OCI-LY7 (cell line): Measurements from ENCODE around the gene NEMP1. TPM values are rescaled to one million over a fixed set of nuclear protein-coding genes. Genes with fewer than 3 reads are reported as not detected.

Source experiments
- BruUV-seq: library from RNA; stranded (reverse); fragments of 400-500 nt; replicated peaks from 2 replicates; lab custom pipeline; 2021; lab: Mats Ljungman, UMichigan
- CTCF ChIA-PET: fragments of 300-600 bp; sonication (Branson Sonifier 250); formaldehyde crosslinking; loops from one replicate; lab custom pipeline; 2022; ENCODE audit warnings: antibody characterized with exemption; ENCODE audit not compliant: unreplicated experiment; lab: Charles Lee
- POLR2A ChIA-PET: fragments of 300-600 bp; sonication (Branson Sonifier 250); formaldehyde crosslinking; loops from one replicate; lab custom pipeline; 2022; ENCODE audit warnings: antibody characterized with exemption; lab: Charles Lee
- DNase-seq: peaks from one replicate; pipeline ENCODE4 v3.0.0-alpha.2; 2015; ENCODE audit warnings: low spot score
- H2AFZ ChIP-seq: fragments of 200-600 bp; sonication (generic), shearing (Covaris generic); 2 replicates; pipeline ENCODE4 v1.6.1; 2014; ENCODE audit warnings: mild to moderate bottlenecking, antibody characterized with exemption, low read length, moderate library complexity
- H3K27ac ChIP-seq: fragments of 200-600 bp; sonication (generic); 2 replicates; pipeline ENCODE4 v1.5.1; 2014; ENCODE audit warnings: mixed run types, low read depth, mild to moderate bottlenecking, moderate library complexity, low read length, inconsistent platforms; ENCODE audit not compliant: poor library complexity, severe bottlenecking
- H3K36me3 ChIP-seq: fragments of 200-600 bp; sonication (generic); 2 replicates; pipeline ENCODE4 v1.6.1; 2014; ENCODE audit warnings: mild to moderate bottlenecking, antibody characterized with exemption, low read length, moderate library complexity, mixed read lengths; ENCODE audit not compliant: insufficient read depth
- H3K4me1 ChIP-seq: fragments of 200-600 bp; sonication (generic); 2 replicates; pipeline ENCODE4 v1.5.1; 2014; ENCODE audit warnings: mild to moderate bottlenecking, low read length; ENCODE audit not compliant: insufficient read depth, poor library complexity, severe bottlenecking
- H3K4me2 ChIP-seq: fragments of 200-600 bp; sonication (generic); 2 replicates; pipeline ENCODE4 v1.6.1; 2014; ENCODE audit warnings: mild to moderate bottlenecking, low read length
- H3K4me3 ChIP-seq: fragments of 200-600 bp; sonication (generic); 2 replicates; pipeline ENCODE4 v1.5.1; 2014; ENCODE audit warnings: mild to moderate bottlenecking, low read depth, low read length; ENCODE audit not compliant: poor library complexity, severe bottlenecking
- H3K79me2 ChIP-seq: fragments of 200-600 bp; sonication (generic); 2 replicates; pipeline ENCODE4 v1.6.1; 2016; ENCODE audit warnings: low read depth, mild to moderate bottlenecking, low read length, moderate library complexity, mixed read lengths; ENCODE audit not compliant: insufficient read depth
- H3K9me2 ChIP-seq: fragments of 200-600 bp; sonication (generic); 2 replicates; pipeline ENCODE4 v1.6.1; 2016; ENCODE audit warnings: mild to moderate bottlenecking, low read length, mixed read lengths; ENCODE audit not compliant: insufficient read depth
- H3K9me3 ChIP-seq: fragments of 200-600 bp; sonication (generic); 2 replicates; pipeline ENCODE4 v1.6.1; 2014; ENCODE audit warnings: mild to moderate bottlenecking, mixed run types, low read length, mixed read lengths
- H4K20me1 ChIP-seq: fragments of 200-600 bp; sonication (generic); 2 replicates; pipeline ENCODE4 v1.6.1; 2014; ENCODE audit warnings: mild to moderate bottlenecking, antibody characterized with exemption, low read length, moderate library complexity, mixed read lengths; ENCODE audit not compliant: insufficient read depth
- EZH2phosphoT487 ChIP-seq: fragments of 200-600 bp; sonication (generic); IDR thresholded peaks from 2 replicates; pipeline ENCODE4 v1.6.1; 2018; ENCODE audit warnings: low read depth, borderline replicate concordance, mild to moderate bottlenecking, mixed run types, antibody characterized with exemption, low read length, moderate library complexity, mixed read lengths
- intact Hi-C: fragments of 100-400 bp; cut with micrococcal nuclease; formaldehyde crosslinking; loops from one replicate; pipeline ENCODE4 v1.10.0; 2022; ENCODE audit not compliant: unreplicated experiment
- total RNA-seq, 2 experiments: library from RNA; depleted of rRNA in 1 of 2; stranded (reverse); fragments of >200 nt in 1 of 2; shearing (Covaris generic) in 1 of 2; gene quantifications; 2 replicates each; pipeline ENCODE4 v1.2.3, GENCODE V29; 2014 to 2022
- TF ChIP-seq, protein P1 (sequence below): fragments of 200-600 bp; sonication (generic); conservative IDR thresholded peaks from 2 replicates; pipeline ENCODE4 v1.5.1; 2014; ENCODE audit warnings: mild to moderate bottlenecking, antibody characterized with exemption, low read length, moderate library complexity, mixed read lengths

NEMP1 gene
- total RNA-seq, 2 experiments from 2014 or later = 45.7 to 86.3 TPM

DNA sequence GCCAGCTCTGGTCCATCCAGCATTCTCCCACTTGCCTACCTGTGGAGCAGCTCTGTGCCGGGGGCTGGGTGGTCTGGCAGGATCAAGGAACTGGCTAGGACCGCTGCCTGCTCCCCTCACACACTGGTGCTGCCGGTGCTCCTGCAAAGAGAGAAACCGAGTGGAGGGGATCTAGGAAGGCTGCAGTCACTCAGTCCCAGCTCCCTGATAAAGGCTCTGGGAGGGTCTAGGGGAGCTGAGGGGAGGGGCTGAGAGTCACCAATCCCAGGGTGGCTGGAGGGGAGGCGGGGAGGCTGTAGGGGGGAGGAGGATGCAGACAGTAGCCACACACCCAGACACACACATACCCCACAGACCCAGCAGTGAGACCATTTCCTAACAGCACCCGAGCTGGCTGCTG is 62.2 kb downstream of the NEMP1 start, which contains the start of gene TAC3:
TAC3 (minus strand) TSS at position 182 of the 400 bp plus-strand sequence. CDS start 732 bp downstream, outside the sequence.
- Histone ChIP-seq H3K4me2 (no peak within 1 kb of the TSS), H3K4me3 (no peak within 1 kb of the TSS), H3K4me1 (no peaks in the 10 kb centered on the region), H3K9me2 (no peaks in the 10 kb centered on the region), H3K79me2 (no peaks in the 10 kb centered on the region), H2AFZ (no peak within 1 kb of the TSS), H4K20me1 (no peaks in the 10 kb centered on the region), H3K9me3 (no peaks in the 10 kb centered on the region), H3K27ac (no peak within 1 kb of the TSS), H3K36me3 (no peaks in the 10 kb centered on the region)
- BruUV-seq = no TSS peak
- POLR2A ChIA-PET = interaction anchor here (0.7 kb wide), 1 partner anchor 269 kb away, joined by 3 read pairs; no protein-coding TSS in a partner anchor
- intact Hi-C loops = no loop called here
- DNase-seq = no peak
- CTCF ChIA-PET = interaction anchor here (0.9 kb wide), 1 partner anchor 11 kb away, joined by 9 read pairs; no protein-coding TSS in a partner anchor
- TF ChIP-seq, protein P1, sequence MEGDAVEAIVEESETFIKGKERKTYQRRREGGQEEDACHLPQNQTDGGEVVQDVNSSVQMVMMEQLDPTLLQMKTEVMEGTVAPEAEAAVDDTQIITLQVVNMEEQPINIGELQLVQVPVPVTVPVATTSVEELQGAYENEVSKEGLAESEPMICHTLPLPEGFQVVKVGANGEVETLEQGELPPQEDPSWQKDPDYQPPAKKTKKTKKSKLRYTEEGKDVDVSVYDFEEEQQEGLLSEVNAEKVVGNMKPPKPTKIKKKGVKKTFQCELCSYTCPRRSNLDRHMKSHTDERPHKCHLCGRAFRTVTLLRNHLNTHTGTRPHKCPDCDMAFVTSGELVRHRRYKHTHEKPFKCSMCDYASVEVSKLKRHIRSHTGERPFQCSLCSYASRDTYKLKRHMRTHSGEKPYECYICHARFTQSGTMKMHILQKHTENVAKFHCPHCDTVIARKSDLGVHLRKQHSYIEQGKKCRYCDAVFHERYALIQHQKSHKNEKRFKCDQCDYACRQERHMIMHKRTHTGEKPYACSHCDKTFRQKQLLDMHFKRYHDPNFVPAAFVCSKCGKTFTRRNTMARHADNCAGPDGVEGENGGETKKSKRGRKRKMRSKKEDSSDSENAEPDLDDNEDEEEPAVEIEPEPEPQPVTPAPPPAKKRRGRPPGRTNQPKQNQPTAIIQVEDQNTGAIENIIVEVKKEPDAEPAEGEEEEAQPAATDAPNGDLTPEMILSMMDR = no peak
- no peak for TF ChIP-seq EZH2phosphoT487

DNA sequence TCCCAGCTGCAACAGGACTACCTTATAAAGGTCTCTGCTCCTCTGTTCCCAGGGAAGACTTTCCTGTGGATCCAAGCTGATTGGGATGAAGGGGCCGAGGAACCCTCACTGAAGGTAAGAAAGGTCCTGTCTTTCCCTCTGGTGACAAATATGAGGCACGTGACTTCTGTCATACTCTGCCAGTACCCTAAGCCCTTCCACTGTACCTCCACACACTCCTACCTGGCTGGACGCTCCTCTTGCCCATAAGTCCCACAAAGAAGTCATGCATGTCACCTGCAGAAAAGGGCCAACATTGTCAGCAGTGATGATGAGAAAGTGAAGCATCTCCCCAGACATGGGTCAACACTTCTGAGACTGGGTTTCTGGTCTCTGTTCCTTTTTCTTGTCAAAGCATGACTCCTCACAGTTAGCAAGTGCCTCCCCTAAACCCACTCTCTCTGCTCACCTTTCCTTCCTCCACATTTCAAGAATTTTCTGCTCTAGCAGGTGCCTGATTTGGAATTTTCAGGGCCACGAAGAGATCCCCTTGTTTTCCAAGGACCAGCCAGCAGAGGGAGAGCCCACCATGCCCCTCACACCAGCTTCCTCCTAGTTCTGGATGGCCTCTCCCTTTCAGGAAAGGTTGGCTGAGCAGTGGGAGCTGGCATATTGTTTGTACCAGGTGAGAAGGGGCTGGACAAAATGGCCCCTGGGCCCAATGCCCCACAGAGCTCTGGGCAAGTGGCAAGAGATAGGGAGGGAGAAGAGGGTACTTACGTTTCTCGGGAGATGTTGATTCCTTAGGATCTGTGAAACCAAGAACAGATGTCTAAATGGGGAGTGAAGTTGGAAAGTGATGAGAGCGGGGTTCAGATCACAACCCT is 65.8 kb downstream of the NEMP1 start:
- ChIA-PET POLR2A (interaction anchor here (0.7 kb wide), 1 partner anchor 9 kb away, joined by 4 read pairs; no protein-coding TSS in a partner anchor), CTCF (no interaction called here)
- H3K4me1 ChIP-seq = no peaks in the 10 kb centered on the region
- H3K4me3 ChIP-seq = no peak overlapping the region
- TF ChIP-seq EZH2phosphoT487 = no peak
- TF ChIP-seq, protein P1 = no peak
- H3K36me3 ChIP-seq = no peaks in the 10 kb centered on the region
- no peak for DNase-seq
- no peaks in the 10 kb centered on the region for H3K79me2 ChIP-seq
- no peaks in the 10 kb centered on the region for H4K20me1 ChIP-seq
- no peak overlapping the region for H2AFZ ChIP-seq
- no TSS peak for BruUV-seq
- no peaks in the 10 kb centered on the region for H3K9me3 ChIP-seq
- no peak overlapping the region for H3K27ac ChIP-seq
- intact Hi-C loops = no loop called here
- H3K9me2 ChIP-seq = no peaks in the 10 kb centered on the region
- H3K4me2 ChIP-seq = no peak overlapping the region
